AG10803 (cell line): Measurements from ENCODE around the gene HUNK.

Experiments used
- DNase-seq: peaks from one replicate; pipeline ENCODE4 v3.0.0; 2010; ENCODE audit warnings: low read depth
- H3K4me3 ChIP-seq: 2 replicates; pipeline ENCODE4 v1.5.1; 2011; ENCODE audit warnings: mild to moderate bottlenecking, low read length, control low read depth
- CTCF ChIP-seq: conservative IDR thresholded peaks from 2 replicates; pipeline ENCODE4 v1.5.1; 2011; ENCODE audit warnings: mild to moderate bottlenecking, low read length, control low read depth, inconsistent platforms

HUNK gene

GRCh38 chr21:31895077-31895835, 22.4 kb downstream of the HUNK start:
- TF ChIP-seq CTCF = no peak
- H3K4me3 ChIP-seq = no peak overlapping the region
- DNase-seq = peak; percentile 81

- DNase-seq = no peak
- TF ChIP-seq CTCF = no peak
- no peak overlapping the region for H3K4me3 ChIP-seq
Measured at GRCh38 chr21:31896019-31896418, 23.2 kb downstream of the HUNK start.

- TF ChIP-seq CTCF = no peak
- H3K4me3 ChIP-seq = no peak overlapping the region
- DNase-seq = peak; percentile 76
Measured at GRCh38 chr21:31897311-31897710, 24.5 kb downstream of the HUNK start.

- no peak overlapping the region for H3K4me3 ChIP-seq
- no peak for DNase-seq
Measured at GRCh38 chr21:31898933-31899630, 26.3 kb downstream of the HUNK start.

GRCh38 chr21:31900121-31900895, 27.5 kb downstream of the HUNK start:
- DNase-seq = no peak
- H3K4me3 ChIP-seq = no peak overlapping the region
- no peak for TF ChIP-seq CTCF

More at GRCh38 chr21:31898933-31899630, 26.3 kb downstream of the HUNK start:
- no peak for TF ChIP-seq CTCF

GRCh38 chr21:31901315-31901714, 28.5 kb downstream of the HUNK start:
- no peak overlapping the region for H3K4me3 ChIP-seq
- TF ChIP-seq CTCF = no peak
- DNase-seq = no peak
